ENCODE results near the gene SLC48A1.
"Not testable (repeated sequence)": the region's sequence is repeated elsewhere in the genome, so short reads cannot be mapped to it uniquely, and the experiment has no call there.

SLC48A1 gene

GRCh38 chr12:47811581-47812484, 38.8 kb downstream of the SLC48A1 start:
- no peak for DNase-seq

DNA sequence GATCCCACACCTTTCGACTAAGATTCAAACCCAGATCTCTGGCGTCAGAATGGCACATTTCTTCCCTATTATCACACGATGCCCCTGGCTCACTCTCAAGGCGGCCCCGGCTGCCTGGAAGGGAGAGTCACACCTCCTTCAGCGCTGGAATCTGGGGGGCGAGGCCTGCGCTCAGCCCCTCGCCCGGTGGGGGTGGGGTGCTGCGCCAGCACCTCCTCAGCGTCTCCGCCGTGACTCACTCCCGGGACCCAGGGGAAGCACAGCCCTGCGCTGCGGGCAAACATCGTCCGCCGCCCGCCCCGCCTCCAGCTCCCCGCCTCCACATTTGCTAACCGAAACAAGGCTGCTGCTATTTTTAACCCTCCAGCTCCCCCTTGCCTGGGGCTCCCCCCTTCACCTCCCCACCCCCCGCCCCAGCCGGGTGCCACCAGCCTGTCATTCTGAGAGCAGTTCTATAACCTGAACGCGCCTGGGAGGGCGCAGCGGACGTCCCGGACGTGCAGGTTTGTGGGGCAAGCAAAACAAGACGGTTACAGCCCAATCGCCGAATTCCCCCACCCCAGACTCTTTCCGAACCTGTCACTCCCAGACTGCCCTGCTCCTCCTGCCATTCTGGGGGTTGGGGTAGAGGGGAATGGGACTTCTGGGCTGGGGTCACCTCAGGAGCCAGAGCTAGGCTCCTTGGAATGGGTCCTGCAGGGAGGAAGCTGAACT, 39.9 kb downstream of the SLC48A1 start:
- DNase-seq, result peak; percentile 65

DNA sequence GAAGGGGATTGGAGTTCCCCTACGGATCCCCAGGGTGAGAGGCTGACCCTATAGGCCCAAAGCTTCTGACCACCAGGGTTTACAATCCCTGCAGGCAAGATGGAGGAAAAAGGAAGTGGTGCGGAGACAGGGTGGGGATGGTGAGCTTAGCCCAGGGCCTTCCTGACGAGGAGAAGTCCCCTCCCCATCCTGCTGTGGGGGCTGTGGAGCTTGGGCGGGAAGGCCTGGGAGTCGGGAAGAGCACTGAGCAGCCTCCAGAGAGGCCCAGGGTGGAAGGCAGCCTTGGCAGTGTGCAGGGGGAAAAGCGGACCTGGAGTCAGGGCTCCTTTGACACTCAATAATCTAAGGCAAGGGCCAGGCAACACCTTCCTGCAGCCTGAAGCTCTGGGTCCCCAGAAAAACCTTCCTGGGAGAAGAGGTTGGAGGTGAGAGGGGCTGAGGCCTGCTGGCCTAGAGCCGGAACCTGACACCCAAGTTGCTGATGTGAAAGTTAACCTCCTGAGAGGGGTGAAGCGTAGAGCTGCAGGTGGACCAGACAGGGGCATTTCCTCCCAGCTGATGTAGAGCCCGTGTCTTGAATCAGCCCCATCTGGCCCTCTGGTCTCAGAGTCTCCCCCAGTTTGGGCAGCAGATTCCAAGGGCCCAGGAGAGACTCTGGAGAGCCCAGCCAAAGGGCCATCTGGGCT, 40.6 kb downstream of the SLC48A1 start:
- peak; percentile 69 for DNase-seq

- DNase-seq, result no peak
Measured at GRCh38 chr12:47814539-47815170, 41.6 kb downstream of the SLC48A1 start.

DNA sequence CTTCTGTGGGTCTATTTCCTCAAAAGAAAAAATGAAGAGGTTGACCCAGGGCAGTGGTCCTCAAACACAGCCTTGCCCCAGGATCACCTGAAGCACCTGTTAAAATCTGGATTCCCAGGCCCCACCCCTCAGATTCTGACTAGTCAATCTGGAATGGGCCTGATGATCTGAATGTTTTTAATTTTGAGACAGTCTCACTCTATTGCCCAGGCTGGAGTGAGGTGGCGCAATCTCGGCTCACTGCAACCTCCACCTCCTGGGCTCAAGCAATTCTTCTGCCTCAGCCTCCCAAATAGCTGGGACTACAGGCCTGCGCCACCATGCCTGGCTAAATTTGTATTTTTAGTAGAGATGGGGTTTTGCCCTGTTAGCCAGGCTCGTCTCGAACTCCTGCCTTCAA, 42.4 kb downstream of the SLC48A1 start:
- not testable (repeated sequence) for DNase-seq

DNA sequence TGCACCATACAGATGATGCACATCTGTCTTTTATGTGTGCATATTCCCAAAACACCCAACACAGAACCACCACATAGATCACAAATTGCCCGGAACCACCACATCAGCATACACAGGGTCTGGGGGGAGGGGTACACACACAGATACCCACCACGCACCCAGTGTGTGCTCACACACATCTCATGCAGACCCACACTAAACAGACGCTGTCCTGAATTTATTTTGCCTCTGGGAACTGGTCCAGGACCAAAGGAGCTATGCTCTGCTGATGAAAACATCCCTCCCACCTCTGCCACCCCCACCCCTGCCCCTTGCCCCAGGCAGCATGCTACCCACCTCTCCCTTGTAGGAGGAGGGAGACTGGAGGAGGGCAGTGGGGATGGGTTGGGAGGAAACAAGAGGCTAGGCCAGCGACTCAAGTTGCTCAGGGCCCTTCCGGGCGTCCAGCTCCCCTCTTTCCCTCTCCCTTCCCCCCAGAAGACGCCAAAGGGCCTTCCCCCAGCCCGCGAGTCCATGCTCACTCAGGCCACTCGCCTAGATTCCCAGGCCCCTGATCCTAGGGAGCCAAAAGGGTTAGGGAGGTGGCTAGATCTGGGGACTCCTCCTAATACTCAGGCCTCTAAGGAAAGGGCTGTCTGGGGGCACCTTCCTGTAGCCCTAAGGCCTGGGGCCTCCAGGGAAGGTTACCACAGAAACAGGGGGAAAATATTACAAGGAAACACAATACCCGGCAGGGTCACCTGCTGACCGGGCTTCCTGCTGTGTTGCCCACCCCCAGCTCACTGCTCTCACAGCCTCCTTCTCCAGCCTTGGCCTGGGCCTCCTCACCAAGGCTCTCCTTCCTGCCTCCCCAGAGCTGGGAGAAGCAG, 43.6 kb downstream of the SLC48A1 start:
- peak; percentile 65 for DNase-seq

- no peak for DNase-seq
Measured at GRCh38 chr12:47817272-47818006, 44.4 kb downstream of the SLC48A1 start.

GRCh38 chr12:47818007-47818376, 45.0 kb downstream of the SLC48A1 start:
- DNase-seq, result no peak

DNA sequence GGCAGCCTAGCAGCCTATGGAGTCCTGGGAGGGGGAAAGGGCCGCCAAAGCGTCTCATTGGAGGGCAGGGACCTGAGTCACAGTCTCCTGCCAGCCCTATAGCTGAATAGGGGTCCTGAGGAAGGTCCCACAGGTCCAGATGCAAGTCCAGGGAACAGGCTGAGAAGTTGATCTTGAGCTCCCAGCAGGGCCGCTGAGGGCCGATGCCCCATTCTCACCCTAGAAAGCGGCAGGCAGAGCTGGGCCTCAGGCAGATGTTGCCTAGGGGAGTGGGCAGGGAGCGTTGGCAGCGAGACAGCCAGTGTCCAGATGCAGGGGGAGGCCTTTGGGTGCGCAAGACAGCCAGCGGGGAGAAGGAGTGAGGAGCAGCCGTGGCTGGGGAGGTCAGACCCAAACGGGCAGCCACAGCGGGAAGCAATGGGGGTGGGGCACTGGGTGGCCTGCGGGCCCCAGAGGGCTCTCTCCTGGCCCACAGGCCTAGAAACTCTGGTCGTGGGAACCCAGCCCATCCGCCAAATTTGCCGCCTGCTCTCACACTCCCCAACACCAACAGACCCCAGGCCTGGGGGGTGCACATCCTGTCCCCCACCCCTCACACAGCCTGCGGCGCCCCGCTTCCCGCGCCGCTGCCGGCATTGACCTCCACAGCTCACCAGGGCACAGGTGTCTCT, 45.6 kb downstream of the SLC48A1 start:
- peak; percentile 77 for DNase-seq

DNA sequence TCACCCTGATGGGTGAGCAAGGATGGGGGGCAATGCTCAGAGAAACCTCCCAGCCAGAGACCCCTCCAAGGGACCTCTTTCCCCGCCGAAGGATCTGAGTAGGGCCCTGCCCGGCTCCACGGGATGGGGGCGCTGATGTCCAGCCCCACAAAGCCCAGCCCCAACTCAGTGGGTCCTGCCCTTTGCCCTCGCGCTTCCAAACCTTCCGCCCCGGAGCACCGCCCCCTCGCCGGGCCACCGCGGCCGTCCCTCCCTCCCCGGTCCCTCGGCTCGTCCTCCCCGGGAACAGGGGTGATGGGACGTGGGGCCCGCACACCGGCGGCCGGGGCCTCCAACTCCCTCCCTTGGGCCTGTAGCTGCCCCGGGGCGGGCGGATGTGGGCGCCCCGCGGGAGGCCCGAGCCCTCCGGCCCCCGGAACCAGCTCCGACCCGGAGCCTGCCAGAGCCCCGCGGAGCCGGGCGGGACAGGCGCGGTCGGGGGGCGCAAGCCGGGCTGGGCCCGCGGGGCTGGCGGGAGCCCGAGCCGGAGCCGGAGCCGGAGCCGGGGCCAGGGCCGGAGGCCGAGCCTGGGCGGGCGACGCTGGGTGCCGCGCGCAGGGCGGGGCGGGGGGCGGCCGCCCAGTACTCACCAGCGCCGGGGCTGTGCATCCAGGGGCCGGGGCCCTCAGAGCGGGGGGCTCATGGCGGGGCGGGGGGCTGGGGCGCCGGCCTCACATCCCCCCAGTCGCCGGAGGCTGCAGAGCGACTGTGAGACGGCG, 46.3 kb downstream of the SLC48A1 start:
- no peak for DNase-seq

DNA sequence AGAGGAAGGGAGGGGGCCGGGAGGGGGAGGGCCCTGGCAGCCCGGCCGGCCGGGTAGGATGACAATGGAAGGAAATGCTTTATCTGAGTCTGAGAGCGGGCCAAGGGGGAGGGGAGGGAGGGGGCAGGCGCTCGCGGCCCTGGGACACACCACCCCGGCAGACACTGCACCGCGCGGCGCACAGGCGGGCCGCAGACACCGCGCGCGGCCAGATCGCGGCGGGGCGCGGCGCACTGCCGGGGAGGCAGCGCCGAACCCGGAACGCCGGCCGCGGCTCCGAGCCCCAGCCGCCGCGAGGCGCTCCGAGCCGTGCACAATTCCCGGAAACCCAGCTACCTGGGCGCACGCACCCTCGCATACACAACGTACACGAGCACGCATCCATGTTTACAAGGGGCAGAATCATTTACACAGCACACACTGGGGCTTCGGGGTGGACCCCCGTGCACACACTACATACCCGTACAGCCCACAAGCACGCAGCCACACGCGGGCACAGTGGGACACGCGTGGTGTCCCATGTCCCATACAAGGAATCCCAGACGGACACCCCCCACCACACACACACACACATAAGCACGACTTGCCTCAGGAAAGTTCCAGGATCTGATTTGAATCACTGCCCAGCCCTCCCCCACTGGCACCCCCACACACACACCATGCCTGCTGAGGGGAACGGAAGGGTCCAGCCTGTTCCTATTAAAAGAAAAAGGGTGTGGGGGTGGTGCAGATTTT, 47.0 kb downstream of the SLC48A1 start, which contains the start of gene HDAC7:
Gene HDAC7, minus strand, starts transcription at position 8 of the 735 bp plus-strand sequence. CDS start 118 bp downstream, outside the sequence.
- peak; percentile 80 for DNase-seq

DNA sequence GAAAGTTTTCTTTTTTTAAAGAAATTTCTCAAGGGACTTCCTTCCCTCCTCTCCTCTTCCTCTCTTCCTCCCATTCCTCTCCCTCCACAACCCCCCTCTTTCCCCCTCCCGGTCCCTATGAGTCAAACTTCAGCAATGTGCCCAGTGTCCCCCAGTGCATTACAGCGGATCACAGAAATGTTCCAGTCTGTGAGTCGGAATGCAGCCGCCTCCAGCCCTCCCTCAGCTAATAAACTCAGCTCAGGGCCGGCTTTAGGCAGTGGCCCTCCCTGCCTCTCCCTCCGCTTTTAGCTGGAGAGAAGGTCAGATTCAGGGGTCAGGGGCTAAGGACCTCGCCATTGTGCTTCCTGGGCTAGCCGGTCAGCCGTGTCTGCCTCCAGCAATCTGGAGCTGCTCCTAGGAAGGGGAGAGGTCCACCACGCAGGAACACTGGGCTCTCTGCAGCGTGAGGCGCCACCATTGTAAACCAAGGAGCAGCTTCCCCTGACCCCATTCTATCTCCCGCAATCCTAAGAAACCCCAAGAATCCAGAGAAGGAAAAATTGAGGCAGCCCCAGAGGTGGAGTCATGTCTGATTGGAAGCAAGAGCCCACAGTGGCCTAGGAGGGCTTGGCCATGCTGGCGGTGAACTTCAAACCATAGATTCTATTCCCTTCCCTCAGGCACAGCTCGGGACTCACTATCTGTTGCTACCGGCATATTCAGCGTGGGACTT, 47.8 kb downstream of the SLC48A1 start:
- peak; percentile 82 for DNase-seq

DNA sequence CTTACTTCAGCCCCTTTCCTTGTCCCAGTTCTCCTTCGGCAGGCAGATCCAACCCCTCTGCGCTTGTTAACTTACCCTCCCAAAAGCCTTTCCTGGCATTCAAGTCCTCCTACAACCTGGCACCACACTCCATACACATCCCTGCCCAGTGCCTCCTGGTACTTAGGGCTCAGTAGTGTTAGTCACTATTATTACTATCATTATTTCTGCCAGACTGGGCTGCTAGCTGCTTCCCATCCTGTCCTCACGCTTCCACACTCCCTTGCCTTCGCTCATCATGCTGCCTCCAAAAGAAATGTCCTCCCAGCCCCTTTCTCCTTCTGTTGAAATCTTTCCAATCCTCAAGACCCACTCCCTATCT, 48.3 kb downstream of the SLC48A1 start:
- no peak for DNase-seq

GRCh38 chr12:47822401-47822800, 49.4 kb downstream of the SLC48A1 start:
- no peak for DNase-seq

GRCh38 chr12:47822863-47823262, 49.8 kb downstream of the SLC48A1 start:
- DNase-seq, result no peak

- DNase-seq, result no peak
Measured at GRCh38 chr12:47823422-47824086, 50.5 kb downstream of the SLC48A1 start.

GRCh38 chr12:47824198-47824597, 51.2 kb downstream of the SLC48A1 start:
- no peak for DNase-seq

Measured in right kidney (tissue), 1 donor.